WTC11 (cell line): ENCODE results near the gene P2RX6. TPM values are rescaled to one million over a fixed set of nuclear protein-coding genes. Genes with fewer than 3 reads are reported as not detected.
"Not testable (repeated sequence)": the region's sequence is repeated elsewhere in the genome, so short reads cannot be mapped to it uniquely, and the experiment has no call there.

Source experiments
- ATAC-seq: fragments of 200-7000 bp; cut with Tn5 transposase; 2 replicates; pipeline ENCODE4 v1.10.0; 2021; ENCODE audit warnings: mild to moderate bottlenecking, moderate library complexity
- CTCF ChIA-PET: fragments of 300-600 bp; sonication (Branson Sonifier 250); formaldehyde crosslinking; loops from one replicate; lab custom pipeline; 2021; ENCODE audit warnings: antibody characterized with exemption; lab: Charles Lee
- POLR2A ChIA-PET: fragments of 350-600 bp; sonication (Branson Sonifier 250); formaldehyde crosslinking; loops from one replicate; lab custom pipeline; 2021; ENCODE audit warnings: antibody characterized with exemption; lab: Charles Lee
- DNase-seq: peaks from one replicate; pipeline ENCODE4 v3.0.0; 2021; ENCODE audit warnings: low spot score
- H3K27ac Mint-ChIP-seq: 2 replicates; pipeline ENCODE4 v1.8.0; 2021; ENCODE audit warnings: mixed read lengths
- H3K27me3 Mint-ChIP-seq: 2 replicates; pipeline ENCODE4 v1.8.0; 2021; ENCODE audit warnings: low read depth, mild to moderate bottlenecking, moderate library complexity, mixed read lengths
- H3K36me3 Mint-ChIP-seq: 2 replicates; pipeline ENCODE4 v1.8.0; 2021; ENCODE audit warnings: mixed read lengths
- H3K4me1 Mint-ChIP-seq: 2 replicates; pipeline ENCODE4 v1.8.0; 2022; ENCODE audit warnings: mixed read lengths
- H3K4me3 Mint-ChIP-seq: 2 replicates; pipeline ENCODE4 v1.8.0; 2021; ENCODE audit warnings: mild to moderate bottlenecking, moderate library complexity, mixed read lengths
- H3K9me3 Mint-ChIP-seq: 2 replicates; pipeline ENCODE4 v1.8.0; 2021; ENCODE audit warnings: mixed read lengths
- ATF2 ChIP-seq: sonication (generic); formaldehyde crosslinking; IDR thresholded peaks from 2 replicates; pipeline ENCODE4 v1.8.1; 2022; ENCODE audit warnings: low read depth, missing genetic modification reagents, borderline replicate concordance
- E2F1 ChIP-seq: sonication (generic); formaldehyde crosslinking; IDR thresholded peaks from 2 replicates; pipeline ENCODE4 v1.8.0; 2022; ENCODE audit warnings: mild to moderate bottlenecking, missing genetic modification reagents
- EMX1 ChIP-seq: fragments of 250-450 bp; sonication (Bioruptor Pico); IDR thresholded peaks from 2 replicates; pipeline ENCODE4 v1.8.0; 2021; ENCODE audit warnings: mild to moderate bottlenecking
- ESRRA ChIP-seq: sonication (generic); formaldehyde crosslinking; IDR thresholded peaks from 2 replicates; pipeline ENCODE4 v1.8.1; 2022; ENCODE audit warnings: mild to moderate bottlenecking, missing genetic modification reagents, borderline replicate concordance
- FOXJ3 ChIP-seq: sonication (generic); formaldehyde crosslinking; IDR thresholded peaks from 2 replicates; pipeline ENCODE4 v1.9.0; 2021; ENCODE audit warnings: missing genetic modification reagents, mild to moderate bottlenecking, borderline replicate concordance
- FOXK1 ChIP-seq: sonication (generic); formaldehyde crosslinking; IDR thresholded peaks from 2 replicates; pipeline ENCODE4 v1.8.0; 2022; ENCODE audit warnings: mild to moderate bottlenecking, moderate library complexity, missing genetic modification reagents
- FOXP1 ChIP-seq: sonication (generic); formaldehyde crosslinking; IDR thresholded peaks from 2 replicates; pipeline ENCODE4 v1.8.0; 2022; ENCODE audit warnings: missing genetic modification reagents, mild to moderate bottlenecking, moderate library complexity, borderline replicate concordance
- GABPB1 ChIP-seq: sonication (generic); formaldehyde crosslinking; IDR thresholded peaks from 2 replicates; pipeline ENCODE4 v1.8.1; 2023; ENCODE audit warnings: mild to moderate bottlenecking, missing genetic modification reagents
- GTF2I ChIP-seq: fragments of 250-450 bp; sonication (Bioruptor Pico); conservative IDR thresholded peaks from 2 replicates; pipeline ENCODE4 v1.4.0; 2021; ENCODE audit warnings: mild to moderate bottlenecking
- NFE2L1 ChIP-seq: sonication (generic); formaldehyde crosslinking; IDR thresholded peaks from 2 replicates; pipeline ENCODE4 v1.8.1; 2023; ENCODE audit warnings: missing genetic modification reagents
- TEAD4 ChIP-seq: sonication (generic); formaldehyde crosslinking; IDR thresholded peaks from 2 replicates; pipeline ENCODE4 v1.8.0; 2022; ENCODE audit warnings: mild to moderate bottlenecking, missing genetic modification reagents
- ZNF121 ChIP-seq: sonication (generic); formaldehyde crosslinking; IDR thresholded peaks from 2 replicates; pipeline ENCODE4 v1.8.0; 2023; ENCODE audit warnings: missing genetic modification reagents
- ZNF219 ChIP-seq: sonication (generic); formaldehyde crosslinking; IDR thresholded peaks from 2 replicates; pipeline ENCODE4 v1.8.0; 2023; ENCODE audit warnings: missing genetic modification reagents, mild to moderate bottlenecking, borderline replicate concordance
- ZNF263 ChIP-seq: sonication (generic); formaldehyde crosslinking; IDR thresholded peaks from 2 replicates; pipeline ENCODE4 v1.8.1; 2022; ENCODE audit warnings: low read depth, mild to moderate bottlenecking, moderate library complexity, missing genetic modification reagents
- ZNF281 ChIP-seq: sonication (generic); formaldehyde crosslinking; IDR thresholded peaks from 2 replicates; pipeline ENCODE4 v1.8.0; 2023; ENCODE audit warnings: mild to moderate bottlenecking, missing genetic modification reagents
- ZSCAN18 ChIP-seq: fragments of 250-450 bp; sonication (Bioruptor Pico); IDR thresholded peaks from 2 replicates; pipeline ENCODE4 v2.1.2; 2022; ENCODE audit warnings: mild to moderate bottlenecking, moderate library complexity
- total RNA-seq: library from RNA; stranded (reverse); gene quantifications from 3 replicates; pipeline ENCODE4 v1.2.3, GENCODE V29; 2021

Gene P2RX6
- total RNA-seq, 1 experiment from 2014 or later: 0.13 TPM

GRCh38 chr22:21047035-21047661, 32.2 kb downstream of the P2RX6 start (continued):
- no peak for TF ChIP-seq ATF2 (CRISPR knock-in tag)

GRCh38 chr22:21047730-21048129, 32.8 kb downstream of the P2RX6 start:
- ChIA-PET CTCF (interaction anchor here (1.1 to 3.7 kb wide), 2 partner anchors 27 to 55 kb away, joined by 3 to 15 read pairs; no protein-coding TSS in a partner anchor), POLR2A (interaction anchor here (2.8 kb wide), 1 partner anchor 8 kb away, joined by 8 read pairs; no protein-coding TSS in a partner anchor)
- Mint-ChIP-seq H3K27me3 (peaks cover 23% of the 10 kb centered on the region), H3K4me1 (peaks cover 29% of the 10 kb centered on the region), H3K9me3 (no peaks in the 10 kb centered on the region), H3K36me3 (no peaks in the 10 kb centered on the region), H3K27ac (no peak overlapping the region), H3K4me3 (no peak overlapping the region)
- ATAC-seq (no peak), DNase-seq (no peak)
- TF ChIP-seq ZSCAN18 (CRISPR knock-in tag) (no peak), ZNF263 (no peak), FOXJ3 (CRISPR knock-in tag) (no peak), TEAD4 (CRISPR knock-in tag) (no peak), ZNF219 (CRISPR knock-in tag) (no peak), EMX1 (CRISPR knock-in tag) (no peak), FOXK1 (no peak), ZNF281 (CRISPR knock-in tag) (no peak), GABPB1 (CRISPR knock-in tag) (no peak), GTF2I (no peak), FOXP1 (CRISPR knock-in tag) (no peak), ZNF121 (CRISPR knock-in tag) (no peak), NFE2L1 (CRISPR knock-in tag) (no peak), ESRRA (CRISPR knock-in tag) (no peak), E2F1 (no peak)

GRCh38 chr22:21048448-21048847, 33.5 kb downstream of the P2RX6 start:
- H3K4me3 Mint-ChIP-seq, ATAC-seq, H3K27ac Mint-ChIP-seq, H3K9me3 Mint-ChIP-seq, POLR2A ChIA-PET, H3K36me3 Mint-ChIP-seq, DNase-seq: not testable (repeated sequence)
- Mint-ChIP-seq H3K4me1 (peaks cover 33% of the 10 kb centered on the region), H3K27me3 (peaks cover 16% of the 10 kb centered on the region)
- CTCF ChIA-PET: interaction anchor here (1.1 to 3.7 kb wide), 2 partner anchors 27 to 55 kb away, joined by 3 to 15 read pairs; no protein-coding TSS in a partner anchor

- DNase-seq, H3K4me3 Mint-ChIP-seq, POLR2A ChIA-PET, ATAC-seq, H3K36me3 Mint-ChIP-seq, H3K27ac Mint-ChIP-seq, H3K9me3 Mint-ChIP-seq, CTCF ChIA-PET: not testable (repeated sequence)
- Mint-ChIP-seq H3K4me1 (peaks cover 33% of the 10 kb centered on the region), H3K27me3 (peaks cover 12% of the 10 kb centered on the region)
Measured at GRCh38 chr22:21048965-21049364, 34.0 kb downstream of the P2RX6 start.
